GM18517 (cell line): ENCODE results near the gene PCDHA9.
"Not testable (repeated sequence)": the region's sequence is repeated elsewhere in the genome, so short reads cannot be mapped to it uniquely, and the experiment has no call there.

ENCODE experiments used
- ATAC-seq: cut with Tn5 transposase; IDR thresholded peaks from one replicate; pipeline ENCODE4 v1.9.1; 2021; ENCODE audit warnings: mild to moderate bottlenecking, moderate library complexity; ENCODE audit not compliant: unreplicated experiment

The PCDHA9 gene

DNA sequence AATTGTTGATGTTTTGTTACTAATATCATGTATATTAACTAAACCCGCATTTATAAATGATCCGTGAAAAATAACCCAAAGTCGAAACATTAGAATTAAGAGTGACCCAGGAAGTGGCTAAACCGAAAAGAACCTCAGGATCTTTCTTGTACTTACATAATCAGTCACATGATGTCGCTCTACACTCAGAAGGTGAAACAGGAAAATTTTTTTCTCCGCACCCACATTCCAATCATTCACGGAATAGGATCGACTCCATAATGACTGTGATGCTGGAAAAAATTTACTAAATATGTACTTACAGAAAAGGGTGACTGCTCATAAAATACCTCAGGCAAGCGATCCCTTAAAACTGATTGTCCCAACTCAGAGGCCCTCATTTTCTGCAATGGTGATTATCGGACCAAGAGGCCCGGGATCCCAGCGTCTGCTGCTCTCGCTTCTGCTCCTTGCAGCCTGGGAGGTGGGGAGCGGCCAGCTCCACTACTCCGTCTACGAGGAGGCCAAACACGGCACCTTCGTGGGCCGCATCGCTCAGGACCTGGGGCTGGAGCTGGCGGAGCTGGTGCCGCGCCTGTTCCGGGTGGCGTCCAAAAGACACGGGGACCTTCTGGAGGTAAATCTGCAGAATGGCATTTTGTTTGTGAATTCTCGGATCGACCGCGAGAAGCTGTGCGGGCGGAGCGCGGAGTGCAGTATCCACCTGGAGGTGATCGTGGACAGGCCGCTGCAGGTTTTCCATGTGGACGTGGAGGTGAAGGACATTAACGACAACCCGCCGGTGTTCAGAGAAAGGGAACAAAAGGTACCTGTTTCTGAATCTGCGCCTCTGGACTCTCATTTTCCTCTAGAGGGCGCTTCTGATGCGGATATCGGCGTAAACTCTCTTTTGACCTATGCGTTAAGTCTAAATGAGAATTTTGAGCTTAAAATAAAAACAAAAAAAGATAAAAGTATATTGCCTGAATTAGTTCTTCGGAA is 27.2 kb downstream of the PCDHA9 start, which contains the start of gene PCDHA12:
PCDHA12 (plus strand) TSS at position 224 of the 981 bp plus-strand sequence; CDS start at position 389, 165 bp downstream.
- ATAC-seq = no peak

DNA sequence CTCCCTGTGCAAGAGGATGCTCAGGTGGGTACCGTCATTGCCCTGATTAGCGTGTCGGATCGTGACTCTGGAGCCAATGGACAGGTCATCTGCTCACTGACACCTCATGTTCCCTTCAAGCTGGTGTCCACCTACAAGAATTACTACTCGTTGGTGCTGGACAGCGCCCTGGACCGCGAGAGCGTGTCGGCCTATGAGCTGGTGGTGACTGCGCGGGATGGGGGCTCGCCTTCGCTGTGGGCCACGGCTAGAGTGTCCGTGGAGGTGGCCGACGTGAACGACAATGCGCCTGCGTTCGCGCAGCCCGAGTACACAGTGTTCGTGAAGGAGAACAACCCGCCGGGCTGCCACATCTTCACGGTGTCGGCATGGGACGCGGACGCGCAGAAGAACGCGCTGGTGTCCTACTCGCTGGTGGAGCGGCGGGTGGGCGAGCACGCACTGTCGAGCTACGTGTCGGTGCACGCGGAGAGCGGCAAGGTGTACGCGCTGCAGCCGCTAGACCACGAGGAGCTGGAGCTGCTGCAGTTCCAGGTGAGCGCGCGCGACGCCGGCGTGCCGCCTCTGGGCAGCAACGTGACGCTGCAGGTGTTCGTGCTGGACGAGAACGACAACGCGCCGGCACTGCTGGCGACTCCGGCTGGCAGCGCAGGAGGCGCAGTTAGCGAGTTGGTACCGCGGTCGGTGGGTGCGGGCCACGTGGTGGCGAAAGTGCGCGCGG is 28.5 kb downstream of the PCDHA9 start:
- not testable (repeated sequence) for ATAC-seq

- no peak for ATAC-seq
These were observed 29.0 kb downstream of the PCDHA9 start for GRCh38 chr5:140877262-140877581.

- ATAC-seq = no peak
These were observed 33.9 kb downstream of the PCDHA9 start, which contains the start of gene PCDHA13 for GRCh38 chr5:140881889-140882590. TSS of gene PCDHA13 (plus strand) at chr5:140882124. CDS start at chr5:140882269, 145 bp downstream.

- ATAC-seq = no peak
These were observed 34.4 kb downstream of the PCDHA9 start for GRCh38 chr5:140882591-140882899.

DNA sequence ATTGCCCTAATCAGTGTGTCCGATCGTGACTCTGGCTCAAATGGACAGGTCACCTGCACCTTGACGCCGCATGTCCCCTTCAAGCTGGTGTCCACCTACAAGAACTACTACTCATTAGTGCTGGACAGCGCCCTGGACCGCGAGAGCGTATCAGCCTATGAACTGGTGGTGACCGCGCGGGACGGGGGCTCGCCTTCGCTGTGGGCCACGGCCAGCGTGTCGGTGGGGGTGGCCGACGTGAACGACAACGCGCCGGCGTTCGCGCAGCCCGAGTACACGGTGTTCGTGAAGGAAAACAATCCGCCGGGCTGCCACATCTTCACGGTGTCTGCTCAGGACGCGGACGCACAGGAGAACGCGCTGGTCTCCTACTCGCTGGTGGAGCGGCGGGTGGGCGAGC is 35.2 kb downstream of the PCDHA9 start:
- no peak for ATAC-seq

- ATAC-seq = no peak
These were observed 35.9 kb downstream of the PCDHA9 start for GRCh38 chr5:140883927-140884697.
